Stimulated activated CD4-positive, alpha-beta T cell treated with anti-CD3 and anti-CD28 coated beads, Interleukin-1b, Interleukin-23, amount 100 ng/mL, for 48 hours (primary cell): ENCODE data around the gene MSI2.

Experiments used
- DNase-seq: peaks from one replicate; pipeline ENCODE4 v3.0.0-alpha.2; 2020

The MSI2 gene

GRCh38 chr17:57550016-57550415 is 293.7 kb downstream of the MSI2 start:
- DNase-seq = no peak

GRCh38 chr17:57550668-57551315 is 294.5 kb downstream of the MSI2 start:
- no peak for DNase-seq

- no peak for DNase-seq
Observed at GRCh38 chr17:57551321-57552079, 295.2 kb downstream of the MSI2 start.

- peak; percentile 18 for DNase-seq
Observed at GRCh38 chr17:57552114-57552624, 295.8 kb downstream of the MSI2 start.

- DNase-seq = no peak
Observed at GRCh38 chr17:57553526-57553925, 297.2 kb downstream of the MSI2 start.

GRCh38 chr17:57553991-57554825 is 297.9 kb downstream of the MSI2 start:
- no peak for DNase-seq

GRCh38 chr17:57554826-57555635 is 298.7 kb downstream of the MSI2 start:
- no peak for DNase-seq

- DNase-seq = no peak
Observed at GRCh38 chr17:57555636-57556175, 299.4 kb downstream of the MSI2 start.

- DNase-seq = no peak
Observed at GRCh38 chr17:57556320-57556719, 300.0 kb downstream of the MSI2 start.

GRCh38 chr17:57556977-57557376 is 300.7 kb downstream of the MSI2 start:
- DNase-seq = no peak

- no peak for DNase-seq
Observed at GRCh38 chr17:57557416-57557815, 301.1 kb downstream of the MSI2 start.

- no peak for DNase-seq
Observed at GRCh38 chr17:57557834-57558681, 301.7 kb downstream of the MSI2 start.

- DNase-seq = no peak
Observed at GRCh38 chr17:57559226-57559625, 302.9 kb downstream of the MSI2 start.

- no peak for DNase-seq
Observed at GRCh38 chr17:57559634-57560318, 303.5 kb downstream of the MSI2 start.

- DNase-seq = no peak
Observed at GRCh38 chr17:57560319-57560705, 304.0 kb downstream of the MSI2 start.

GRCh38 chr17:57561072-57561861 is 304.9 kb downstream of the MSI2 start:
- no peak for DNase-seq

GRCh38 chr17:57562184-57562698 is 305.9 kb downstream of the MSI2 start:
- no peak for DNase-seq

GRCh38 chr17:57563958-57564357 is 307.6 kb downstream of the MSI2 start:
- no peak for DNase-seq

- no peak for DNase-seq
Observed at GRCh38 chr17:57565176-57565575, 308.9 kb downstream of the MSI2 start.

GRCh38 chr17:57566721-57567120 is 310.4 kb downstream of the MSI2 start:
- no peak for DNase-seq
